ENCODE measurements around the gene C11orf42.

Gene C11orf42

GRCh38 chr11:6258571-6259081, 53.3 kb downstream of the C11orf42 start:
- DNase-seq: no peak

GRCh38 chr11:6260207-6260726, 54.9 kb downstream of the C11orf42 start:
- DNase-seq: no peak

Data from activated CD4-positive, alpha-beta T cell treated with anti-CD3 and anti-CD28 coated beads, Interleukin-2, amount 50 U/mL, for 1 hour (primary cell).